HG03520 (cell line): ENCODE measurements around the gene SDHB.

Source experiments
- ATAC-seq: cut with Tn5 transposase; IDR thresholded peaks from one replicate; pipeline ENCODE4 v1.9.1; 2021; ENCODE audit warnings: mild to moderate bottlenecking, moderate library complexity; ENCODE audit not compliant: unreplicated experiment

The SDHB gene

DNA sequence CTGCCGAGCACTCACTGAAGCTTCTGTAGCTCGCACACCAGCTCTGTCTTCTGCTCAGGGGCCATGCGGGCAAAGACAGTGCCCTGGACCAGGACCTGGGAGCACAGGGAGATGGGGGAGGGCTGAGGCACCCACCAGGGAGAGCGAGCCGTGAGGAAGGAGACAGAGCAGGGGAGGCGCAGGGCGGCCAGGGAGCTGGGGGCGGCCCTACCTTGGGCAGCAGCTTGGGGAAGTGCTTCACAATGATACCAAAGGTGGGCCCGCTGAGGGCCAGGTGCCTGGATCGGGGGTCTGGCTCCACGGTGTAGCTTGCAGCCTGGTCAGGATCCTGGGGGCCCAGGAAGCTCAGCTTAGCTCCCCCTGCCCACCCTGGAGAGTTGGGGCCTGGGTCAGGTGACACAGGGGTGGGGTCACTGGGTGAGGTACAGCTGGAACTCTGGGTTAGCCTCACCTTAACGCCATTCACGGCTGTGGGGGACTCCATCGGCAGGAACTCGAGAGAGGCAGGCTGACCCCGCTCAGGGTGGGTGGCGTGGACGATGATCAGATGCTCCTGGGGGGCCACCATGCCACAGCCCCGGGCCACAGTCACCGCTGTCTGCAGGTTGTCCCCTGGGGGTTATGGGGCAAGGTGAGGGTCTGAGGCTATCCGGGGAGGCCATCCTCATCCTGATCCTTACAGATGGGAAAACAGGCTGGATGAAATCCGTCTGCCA lies 64.0 kb downstream of the SDHB start:
- no peak for ATAC-seq

DNA sequence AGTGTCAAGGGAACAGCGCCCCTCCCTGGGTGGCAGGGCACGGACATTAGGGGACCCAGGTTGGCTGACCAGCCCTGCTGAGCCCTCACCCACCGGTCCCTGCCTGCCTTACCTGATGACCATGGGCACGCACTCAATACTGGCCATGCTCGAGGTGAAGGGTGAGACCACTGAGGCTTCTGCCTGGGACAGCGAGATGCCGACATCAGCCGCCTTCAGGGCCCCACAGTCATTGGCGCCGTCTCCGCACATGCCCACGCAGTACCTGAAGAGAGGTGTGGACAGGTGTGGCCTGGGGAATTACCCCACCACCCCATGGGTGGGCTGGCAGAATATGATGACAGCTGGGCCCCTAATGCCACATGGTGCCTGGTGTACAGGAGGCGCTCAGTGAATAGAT lies 65.6 kb downstream of the SDHB start:
- ATAC-seq: no peak

DNA sequence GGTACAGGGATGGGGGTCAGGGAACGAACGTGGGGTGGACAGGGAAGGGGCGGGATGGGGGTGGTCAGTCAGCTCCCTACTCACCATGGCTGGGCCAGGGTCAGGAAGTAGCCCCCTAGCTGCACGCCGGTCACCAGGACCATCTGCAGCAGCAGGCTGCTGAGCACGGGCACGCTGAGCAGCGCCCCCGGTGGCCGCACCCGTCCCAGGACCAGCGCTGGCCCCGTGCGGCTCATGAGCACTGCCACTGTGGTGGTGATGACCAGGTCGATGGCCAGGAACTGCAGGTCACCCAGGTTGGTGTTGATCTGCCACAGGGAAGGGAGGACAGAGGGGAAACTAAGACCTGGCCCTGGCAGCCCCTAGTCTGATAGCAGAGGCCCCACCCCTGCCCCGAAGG lies 66.9 kb downstream of the SDHB start:
- no peak for ATAC-seq

DNA sequence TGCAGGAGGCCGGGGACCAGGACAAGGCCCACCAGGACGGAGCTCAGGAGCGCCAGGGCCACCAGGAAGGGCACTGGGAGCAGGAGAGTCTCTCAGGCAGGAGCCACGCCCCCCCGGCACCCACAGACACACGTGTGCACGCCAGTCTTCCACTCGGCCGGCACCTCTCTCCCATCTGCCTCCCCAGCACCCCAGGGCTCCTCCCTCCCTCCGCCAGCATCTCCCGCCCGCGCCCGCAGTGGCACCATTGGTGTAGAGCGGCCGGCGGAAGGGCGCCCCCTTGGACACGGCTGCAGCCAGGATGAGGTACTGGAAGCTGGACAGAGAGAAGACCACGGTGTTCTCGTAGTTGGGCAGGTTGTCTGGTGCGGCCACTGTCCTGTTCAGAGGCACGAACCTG lies 67.3 kb downstream of the SDHB start:
- ATAC-seq: no peak

DNA sequence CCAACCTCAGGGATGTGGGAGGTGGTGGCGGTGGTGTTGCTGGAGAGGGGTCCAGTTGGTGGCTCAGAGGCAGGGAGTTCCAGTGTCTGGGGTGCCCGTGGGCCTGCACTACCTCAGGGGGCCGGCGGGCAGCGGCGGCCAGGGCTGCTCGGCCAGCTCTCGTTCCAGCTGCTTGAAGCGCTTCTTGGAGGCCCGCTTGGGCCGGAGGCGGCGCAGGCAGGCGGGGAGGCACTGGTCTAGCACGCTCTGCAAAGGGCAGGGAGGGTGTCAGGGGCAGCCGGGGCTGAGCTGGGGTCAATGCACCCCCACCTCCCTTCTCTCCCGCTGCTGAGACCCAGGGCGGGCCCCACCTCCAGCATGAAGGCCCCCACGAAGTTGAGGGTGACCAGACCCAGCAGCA lies 67.7 kb downstream of the SDHB start:
- no peak for ATAC-seq

DNA sequence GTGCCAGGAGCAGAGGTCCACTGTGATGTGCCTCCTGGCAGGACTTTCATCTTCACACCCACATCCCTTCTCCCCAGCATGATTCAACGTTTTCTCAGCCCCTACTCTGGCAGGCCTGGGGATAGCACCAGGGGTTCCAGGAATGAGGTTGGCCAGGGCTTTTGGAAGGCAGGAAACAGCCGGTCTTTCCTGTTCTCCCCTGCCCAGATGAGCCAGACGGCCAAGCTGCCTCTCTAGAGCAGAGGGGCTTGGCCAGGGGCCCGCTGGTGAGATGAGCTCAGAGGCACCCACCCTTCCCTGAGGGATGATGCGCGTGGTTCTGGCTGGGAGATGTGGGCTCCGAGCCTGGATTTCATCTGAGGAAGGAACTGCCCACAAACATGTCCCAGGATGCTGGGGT lies 69.1 kb downstream of the SDHB start:
- ATAC-seq: no peak

DNA sequence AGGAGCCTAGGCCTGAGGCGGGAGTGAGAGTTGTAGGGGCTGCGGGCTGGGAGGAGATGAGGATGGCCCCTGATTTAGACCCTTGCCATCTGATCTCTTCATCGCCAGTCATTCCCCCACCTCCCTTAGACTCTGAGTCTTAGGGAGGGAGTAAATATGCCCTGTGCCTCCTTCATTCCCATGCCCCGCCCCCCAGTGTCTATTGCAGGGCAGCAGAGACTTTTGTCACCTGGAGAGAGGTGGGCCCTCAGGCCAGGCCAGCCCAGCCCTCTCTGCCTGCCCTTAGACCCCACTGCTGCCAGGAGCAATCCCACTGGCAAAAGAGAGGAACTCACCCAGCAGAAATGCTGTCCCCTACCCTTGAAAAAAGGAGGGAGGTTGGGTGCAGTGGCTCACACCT lies 70.2 kb downstream of the SDHB start:
- no peak for ATAC-seq

DNA sequence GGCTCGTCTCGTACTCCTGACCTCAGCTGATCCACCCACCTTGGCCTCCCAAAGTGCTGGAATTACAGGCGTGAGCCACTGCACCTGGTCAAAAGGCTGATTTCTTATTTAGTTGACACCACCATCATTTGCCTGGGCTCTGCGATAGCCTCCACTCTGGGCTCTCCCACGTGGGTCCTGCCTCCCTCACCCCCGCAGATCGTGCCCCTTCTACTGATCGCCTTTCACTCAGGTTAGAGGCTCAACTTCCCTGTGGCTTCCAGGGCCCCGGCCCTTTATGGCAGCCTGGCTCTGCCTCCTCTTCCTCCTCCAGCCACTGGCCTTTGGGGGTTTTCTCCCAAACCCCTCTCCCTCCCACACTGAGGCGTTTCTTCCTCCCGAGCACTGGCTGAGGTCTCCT lies 70.9 kb downstream of the SDHB start:
- ATAC-seq: no peak

DNA sequence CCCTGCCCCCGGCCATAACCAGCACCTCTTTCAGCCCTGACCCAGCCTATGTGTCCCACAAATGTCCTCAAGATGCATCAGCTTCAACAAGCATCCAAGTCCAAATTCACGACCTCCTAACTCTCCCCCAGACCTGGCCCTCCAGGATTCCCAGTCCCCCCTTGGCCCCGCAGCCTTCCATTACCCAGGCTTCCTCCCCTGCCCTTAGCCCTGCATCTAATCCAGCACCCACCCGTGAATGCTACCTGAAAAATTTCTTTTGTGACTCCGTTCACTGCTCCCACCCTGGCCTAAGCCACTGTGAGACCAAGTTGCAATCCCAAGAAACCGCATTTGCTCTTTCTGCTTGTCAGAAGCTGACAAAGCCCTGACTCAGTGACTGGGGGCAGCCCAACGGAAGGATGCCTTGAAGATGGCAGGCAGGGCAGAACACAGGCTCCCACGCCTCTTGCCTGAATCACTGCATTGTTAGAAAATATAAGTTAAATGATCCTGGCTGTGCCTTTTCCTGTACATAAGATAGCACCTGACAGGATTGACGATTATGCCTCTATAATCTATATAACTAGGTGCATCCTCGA lies 72.5 kb downstream of the SDHB start:
- ATAC-seq: no peak

DNA sequence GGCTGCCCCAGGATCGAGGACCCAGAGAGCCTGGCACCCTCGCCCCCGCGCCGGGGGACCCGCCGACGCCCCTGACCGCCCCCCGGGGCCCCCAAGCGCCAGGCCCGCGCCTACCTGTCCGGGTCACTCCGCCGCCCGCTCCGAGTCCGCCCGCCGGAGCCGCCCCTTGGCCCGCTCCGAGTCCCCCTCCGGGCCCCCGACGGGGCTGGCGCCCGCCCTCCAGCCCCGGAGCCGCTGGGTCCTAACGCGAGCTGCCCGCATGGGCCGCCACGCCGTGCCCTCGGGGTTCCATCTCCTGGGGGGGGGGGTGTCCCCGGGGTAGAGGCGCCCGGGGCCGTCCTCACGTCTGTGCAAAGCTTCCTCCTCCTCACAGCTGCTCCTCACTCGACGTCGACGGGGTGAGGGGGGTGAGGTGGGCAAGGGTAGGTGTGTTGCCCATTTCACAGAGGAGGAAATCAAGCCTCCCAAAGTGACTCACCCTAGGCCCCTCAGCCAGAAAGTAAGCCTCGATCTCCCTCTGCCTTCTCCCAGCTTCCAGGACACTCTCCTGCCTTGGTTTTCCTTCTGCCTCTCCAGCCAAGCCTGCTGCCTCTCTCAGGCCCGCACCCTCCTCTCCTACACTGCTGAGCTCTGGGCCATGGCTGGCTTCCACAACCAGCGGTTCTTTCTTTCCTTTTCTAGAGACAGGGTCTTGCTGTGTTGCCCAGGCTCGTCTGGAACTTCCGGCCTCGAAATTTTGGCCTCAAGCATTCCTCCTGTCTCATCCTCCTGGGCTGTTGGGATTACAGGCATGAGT lies 73.2 kb downstream of the SDHB start, which contains the start of gene MFAP2:
TSS of gene MFAP2 (minus strand) at position 148 of the 796 bp plus-strand sequence. CDS start 2,347 bp downstream, outside the sequence.
- ATAC-seq: no peak

DNA sequence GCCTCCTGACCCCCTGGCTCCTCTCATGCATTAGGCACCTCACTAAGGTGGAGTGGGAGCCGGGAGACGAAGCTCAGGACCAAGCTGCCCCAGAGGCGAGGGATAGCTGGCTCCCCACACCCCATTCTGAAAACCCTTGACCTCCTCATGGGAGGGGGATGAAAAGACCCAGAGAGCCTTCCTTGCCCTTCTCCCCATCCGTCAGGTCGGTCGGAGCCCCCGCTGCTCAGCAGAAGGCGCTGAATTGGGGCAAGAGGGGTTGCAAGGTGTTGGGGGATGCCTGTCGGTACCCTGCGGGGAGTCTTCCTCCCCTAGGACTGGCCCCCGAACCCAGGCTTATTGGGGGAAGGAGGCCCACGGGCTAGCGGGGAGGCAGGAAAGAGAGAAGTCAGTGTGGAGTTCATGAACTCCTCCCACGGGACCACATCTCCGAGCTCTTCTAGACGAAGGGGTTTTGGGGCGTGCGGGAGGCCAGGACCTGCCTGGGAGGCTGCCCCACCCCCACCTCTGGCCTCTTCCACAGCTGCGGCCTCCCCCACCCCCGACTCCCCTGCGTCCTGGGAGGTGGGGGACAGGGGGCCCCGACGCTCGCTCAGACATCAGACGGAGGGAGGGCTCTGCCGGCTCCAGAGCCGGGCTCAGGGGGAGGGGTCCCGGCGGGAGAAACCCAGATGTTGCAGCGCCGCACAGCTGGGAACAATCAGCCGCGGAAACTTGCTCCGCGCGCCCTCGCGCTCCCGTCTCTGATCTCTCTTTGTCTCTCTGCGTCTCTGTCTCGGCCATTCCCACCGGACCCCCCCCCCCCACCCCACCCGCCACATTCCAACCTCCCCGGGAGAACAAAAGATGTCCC lies 74.1 kb downstream of the SDHB start:
- no peak for ATAC-seq

DNA sequence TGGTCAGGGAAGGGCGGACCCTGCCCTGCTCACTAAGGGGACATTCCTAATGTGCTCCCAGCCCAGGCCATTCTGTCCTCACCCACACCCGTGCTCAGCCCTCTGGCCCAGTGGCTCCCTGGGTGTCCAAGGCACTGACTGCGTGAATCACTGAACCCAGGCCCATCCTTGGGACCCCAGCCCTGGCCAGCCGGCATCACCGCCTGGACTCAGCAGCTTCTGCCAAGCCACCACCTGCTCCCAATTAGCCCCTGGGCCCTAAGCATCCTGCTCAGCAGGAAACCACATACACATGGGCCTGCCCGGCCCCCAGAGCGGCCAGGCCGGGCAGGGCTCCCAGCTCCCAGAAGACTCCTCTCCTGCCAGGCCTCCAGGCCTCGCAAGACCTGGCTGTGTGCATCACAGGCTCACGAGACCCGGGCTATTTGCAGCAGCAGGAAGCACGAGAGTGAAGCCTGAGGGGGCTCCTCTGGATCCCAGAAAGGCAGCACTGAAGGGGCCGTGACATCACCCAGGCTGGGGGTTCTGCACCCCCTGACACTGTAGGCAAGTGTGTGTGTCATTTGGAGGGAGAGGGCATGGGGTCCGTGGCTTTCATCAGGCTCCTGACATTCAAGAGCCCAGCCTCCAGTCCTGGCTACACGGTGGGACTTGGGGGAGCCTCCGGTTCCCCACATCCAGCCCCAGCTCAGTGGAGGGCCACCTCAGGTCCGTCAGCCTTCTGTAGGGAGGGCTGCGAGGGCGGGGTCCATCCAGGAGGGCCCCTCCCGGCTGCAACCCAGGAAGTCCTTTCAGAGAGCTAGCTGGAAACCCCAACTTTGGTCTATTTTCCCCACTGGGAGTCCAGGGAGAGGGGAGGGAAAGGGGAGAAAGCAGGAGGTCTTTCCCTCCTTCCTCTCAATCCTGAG lies 75.0 kb downstream of the SDHB start:
- ATAC-seq: no peak

DNA sequence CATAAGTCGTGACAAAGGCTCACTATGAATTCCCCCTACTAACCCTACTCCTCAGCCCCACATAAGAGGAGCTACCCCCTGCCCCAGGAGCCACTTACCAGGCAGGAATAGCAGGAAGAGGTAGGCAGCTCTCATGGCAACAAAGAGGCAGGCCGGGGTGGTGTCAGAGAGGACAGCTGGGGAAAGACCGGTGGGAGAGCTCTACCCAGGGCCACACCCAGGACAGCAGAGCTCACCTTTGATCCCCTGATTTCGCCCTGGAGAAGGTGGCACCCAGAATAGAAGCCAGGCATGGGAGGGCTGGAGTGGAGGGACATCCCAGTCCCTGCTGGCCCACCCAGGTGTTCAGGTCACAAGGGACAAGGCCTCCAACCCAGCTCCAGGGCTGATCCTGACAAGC lies 75.7 kb downstream of the SDHB start:
- no peak for ATAC-seq

DNA sequence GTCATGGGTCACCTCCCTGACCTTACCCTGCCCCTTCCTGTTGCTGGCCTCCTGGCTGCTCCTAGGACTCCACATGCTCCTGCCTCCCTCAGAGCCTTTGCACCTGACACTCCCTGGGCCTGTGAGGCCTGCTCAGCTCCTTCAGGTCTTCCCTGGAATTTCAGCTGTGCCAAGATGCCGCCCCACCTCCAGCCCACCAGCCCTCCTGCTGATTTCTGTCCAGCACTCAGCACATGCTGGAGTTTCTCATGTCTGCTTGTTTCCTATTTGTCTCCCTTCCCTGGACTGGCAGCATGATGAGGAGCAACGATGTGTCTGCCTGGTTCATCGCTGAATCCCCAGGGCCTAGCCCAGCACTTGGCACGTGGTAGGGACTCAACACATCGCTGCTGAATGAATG lies 76.5 kb downstream of the SDHB start:
- no peak for ATAC-seq

DNA sequence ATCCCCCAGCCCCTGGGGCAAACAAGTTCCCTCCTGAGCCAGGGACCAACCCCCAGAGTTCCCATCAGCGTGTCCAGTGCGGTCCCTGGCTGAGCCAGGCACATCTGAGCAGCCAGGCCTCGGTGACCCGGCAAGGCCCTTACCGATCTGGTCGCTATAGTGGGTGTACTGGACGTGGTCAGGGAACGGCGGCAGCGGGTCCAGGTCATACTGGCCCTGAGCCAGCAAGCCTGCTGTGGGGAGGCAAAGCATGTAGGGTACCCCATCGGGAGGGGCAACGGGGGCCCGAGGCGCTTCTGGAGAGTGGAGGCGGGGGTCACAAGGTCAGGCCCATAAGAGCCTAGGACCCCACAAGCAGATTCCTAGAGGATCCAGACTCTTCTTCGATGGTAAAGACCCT lies 76.9 kb downstream of the SDHB start:
- ATAC-seq: no peak

DNA sequence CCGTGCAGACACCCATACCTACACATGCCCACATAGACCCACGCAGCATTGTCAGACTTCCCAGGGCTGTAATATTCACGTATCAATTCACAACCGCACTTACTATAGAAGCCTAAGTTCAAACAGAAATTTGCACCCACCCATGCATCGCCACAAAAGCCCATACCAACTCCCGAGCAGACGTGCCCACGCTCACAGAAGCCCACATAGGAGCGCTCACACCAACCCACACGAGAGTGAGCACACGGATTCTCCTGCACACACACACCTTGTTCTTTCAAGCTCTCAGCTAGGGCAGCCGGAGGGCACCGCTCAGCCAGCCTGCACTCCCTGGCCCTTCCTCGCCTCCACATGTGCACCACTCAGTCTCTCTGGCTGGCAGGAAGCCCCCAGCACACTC lies 78.0 kb downstream of the SDHB start:
- no peak for ATAC-seq

DNA sequence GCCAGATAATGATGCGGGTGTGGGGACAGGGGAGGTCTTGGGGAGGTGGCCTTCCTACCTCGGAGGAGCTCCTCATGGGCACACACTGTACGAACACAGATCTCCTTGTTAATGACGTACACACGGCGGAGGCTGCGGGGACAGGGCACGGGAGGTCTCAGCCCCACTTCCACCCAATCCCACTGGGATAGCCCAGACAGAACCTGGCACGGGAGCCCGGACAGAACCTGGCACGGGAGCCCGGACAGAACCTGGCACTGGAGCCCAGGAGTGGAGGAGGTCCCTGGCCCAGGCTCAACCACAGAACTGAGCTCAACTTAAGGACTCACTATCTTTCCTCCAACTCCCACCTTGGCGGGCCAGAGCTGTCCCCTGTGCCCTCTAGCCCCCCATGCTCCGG lies 78.6 kb downstream of the SDHB start:
- no peak for ATAC-seq

DNA sequence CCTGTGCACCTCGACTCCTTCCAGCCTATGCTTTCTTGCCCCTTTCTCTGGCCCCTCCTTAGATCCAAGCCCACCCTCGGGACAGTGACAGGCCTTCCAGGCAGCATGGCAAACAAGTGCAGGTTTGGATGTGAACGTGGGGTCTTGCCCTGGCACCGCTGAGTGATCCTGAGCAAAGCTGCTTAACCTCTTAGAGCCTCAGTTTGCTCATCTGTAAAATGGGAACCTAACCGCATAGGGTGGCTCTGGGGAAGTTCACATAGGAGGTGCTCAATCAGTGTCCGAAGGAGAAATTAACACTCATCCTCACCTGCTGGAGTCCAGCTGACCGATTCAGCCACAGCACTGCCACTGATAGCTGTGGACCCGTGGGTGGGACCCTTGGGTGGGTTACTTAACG lies 80.6 kb downstream of the SDHB start:
- ATAC-seq: no peak

DNA sequence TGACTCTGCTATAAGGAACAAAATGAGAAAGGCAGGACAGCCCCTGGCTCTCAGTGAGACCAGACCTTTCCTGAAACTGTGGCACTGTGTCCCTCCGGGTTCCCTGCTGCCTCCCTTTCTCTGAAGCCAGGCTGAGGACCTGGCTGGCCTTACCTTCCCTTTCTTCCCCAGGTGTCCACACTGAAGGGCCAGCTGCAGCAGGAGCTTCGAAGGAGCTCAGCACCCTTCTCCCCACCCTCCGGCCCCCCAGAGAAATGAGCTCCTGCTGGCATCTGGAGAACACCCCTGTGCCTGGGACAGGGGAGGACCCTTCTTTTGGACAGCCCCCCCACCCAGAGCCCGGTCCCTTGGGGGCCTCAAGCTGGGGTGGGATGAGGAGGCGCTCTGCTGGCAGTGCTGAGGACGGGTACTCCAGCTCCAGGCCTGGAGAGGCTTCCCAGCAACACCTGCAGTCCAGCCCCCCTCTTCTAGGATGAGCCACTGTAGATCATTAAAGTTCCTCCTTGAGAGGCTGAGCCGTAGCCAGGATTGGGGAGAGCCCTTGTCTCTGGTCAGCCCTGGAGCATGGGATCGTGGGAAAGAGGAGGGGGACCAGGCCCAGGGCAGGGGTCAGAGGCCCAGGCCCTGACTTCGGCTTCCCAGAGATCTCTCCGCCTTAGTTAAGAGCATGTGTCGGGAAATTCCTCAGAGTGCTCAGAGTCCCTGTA lies 81.5 kb downstream of the SDHB start:
- no peak for ATAC-seq
